Stomach smooth muscle (tissue), 2 donors: Measurements from ENCODE around the gene KIRREL3.

Source experiments
- H3K27ac ChIP-seq: one replicate; pipeline ENCODE4 v1.7.0; 2013; ENCODE audit warnings: mild to moderate bottlenecking, low read length, inconsistent platforms
- H3K27me3 ChIP-seq, 2 donors: one replicate each; pipeline ENCODE4 v1.7.0; 2013; ENCODE audit warnings: low read length in 2 of 2; ENCODE audit not compliant: insufficient read depth in 2 of 2, control insufficient read depth in 1 of 2
- H3K36me3 ChIP-seq, 2 donors: one replicate each; pipeline ENCODE4 v1.7.0; 2013; ENCODE audit warnings: low read length in 2 of 2; ENCODE audit not compliant: control insufficient read depth in 2 of 2, insufficient read depth in 2 of 2
- H3K4me1 ChIP-seq: one replicate; pipeline ENCODE4 v1.7.0; 2013; ENCODE audit warnings: low read length; ENCODE audit not compliant: control insufficient read depth, insufficient read depth
- H3K4me3 ChIP-seq, 2 donors: one replicate each; pipeline ENCODE4 v1.7.0; 2013; ENCODE audit warnings: low read length in 2 of 2
- H3K9ac ChIP-seq, 2 donors: one replicate each; pipeline ENCODE4 v1.7.0; 2013; ENCODE audit warnings: low read length in 2 of 2, mild to moderate bottlenecking in 1 of 2
- H3K9me3 ChIP-seq, 2 donors: one replicate each; pipeline ENCODE4 v1.7.0; 2013; ENCODE audit warnings: low read length in 2 of 2; ENCODE audit not compliant: control insufficient read depth in 2 of 2
- donor health status: healthy.
- donor health status: Pancreatic carcinoma.

The KIRREL3 gene

GRCh38 chr11:126697936-126698335 is 302.6 kb downstream of the KIRREL3 start:
- Histone ChIP-seq H3K4me3 (no peak overlapping the region), H3K36me3 (no peaks in the 10 kb centered on the region), H3K27me3 (peaks cover 0 to 3% of the 10 kb centered on the region in 2 donors), H3K27ac (no peak overlapping the region), H3K9ac (no peak overlapping the region), H3K4me1 (no peaks in the 10 kb centered on the region), H3K9me3 (no peaks in the 10 kb centered on the region)

GRCh38 chr11:126696982-126697381 is 303.6 kb downstream of the KIRREL3 start:
- H3K4me3 ChIP-seq: no peak overlapping the region
- H3K4me1 ChIP-seq: no peaks in the 10 kb centered on the region
- H3K9ac ChIP-seq: no peak overlapping the region
- H3K9me3 ChIP-seq: no peaks in the 10 kb centered on the region
- H3K36me3 ChIP-seq: no peaks in the 10 kb centered on the region
- peaks cover 0 to 3% of the 10 kb centered on the region in 2 donors for H3K27me3 ChIP-seq
- no peak overlapping the region for H3K27ac ChIP-seq

GRCh38 chr11:126695293-126695692 is 305.3 kb downstream of the KIRREL3 start:
- Histone ChIP-seq H3K4me1 (no peaks in the 10 kb centered on the region), H3K9me3 (no peaks in the 10 kb centered on the region), H3K9ac (no peak overlapping the region), H3K27ac (no peak overlapping the region), H3K27me3 (peaks cover 0 to 3% of the 10 kb centered on the region in 2 donors), H3K4me3 (no peak overlapping the region), H3K36me3 (no peaks in the 10 kb centered on the region)

GRCh38 chr11:126694065-126694625 is 306.4 kb downstream of the KIRREL3 start:
- Histone ChIP-seq H3K36me3 (no peaks in the 10 kb centered on the region), H3K9ac (no peak overlapping the region), H3K27ac (no peak overlapping the region), H3K4me1 (no peaks in the 10 kb centered on the region), H3K4me3 (no peak overlapping the region), H3K27me3 (peaks cover 0 to 5% of the 10 kb centered on the region in 2 donors), H3K9me3 (no peaks in the 10 kb centered on the region)

- H3K27ac ChIP-seq: no peak overlapping the region
- H3K27me3 ChIP-seq: peaks cover 0 to 6% of the 10 kb centered on the region in 2 donors
- H3K9me3 ChIP-seq: no peaks in the 10 kb centered on the region
Measured at GRCh38 chr11:126687477-126687876, 313.1 kb downstream of the KIRREL3 start.

GRCh38 chr11:126686938-126687337 is 313.6 kb downstream of the KIRREL3 start:
- Histone ChIP-seq H3K9ac (no peak overlapping the region), H3K27ac (no peak overlapping the region), H3K9me3 (no peaks in the 10 kb centered on the region), H3K27me3 (peaks cover 0 to 6% of the 10 kb centered on the region in 2 donors), H3K36me3 (no peaks in the 10 kb centered on the region), H3K4me1 (no peaks in the 10 kb centered on the region), H3K4me3 (no peak overlapping the region)

More at GRCh38 chr11:126687477-126687876, 313.1 kb downstream of the KIRREL3 start:
- Histone ChIP-seq H3K4me1 (no peaks in the 10 kb centered on the region), H3K36me3 (no peaks in the 10 kb centered on the region), H3K4me3 (no peak overlapping the region), H3K9ac (no peak overlapping the region)

GRCh38 chr11:126683766-126684728 is 316.5 kb downstream of the KIRREL3 start:
- Histone ChIP-seq H3K27me3 (peaks cover 0 to 4% of the 10 kb centered on the region in 2 donors), H3K9me3 (no peaks in the 10 kb centered on the region), H3K27ac (no peak overlapping the region), H3K9ac (no peak overlapping the region), H3K36me3 (no peaks in the 10 kb centered on the region), H3K4me3 (no peak overlapping the region), H3K4me1 (no peaks in the 10 kb centered on the region)

GRCh38 chr11:126682590-126682989 is 318.0 kb downstream of the KIRREL3 start:
- no peaks in the 10 kb centered on the region for H3K4me1 ChIP-seq
- no peak overlapping the region for H3K27ac ChIP-seq
- H3K4me3 ChIP-seq: no peak overlapping the region
- H3K27me3 ChIP-seq: peaks cover 0 to 4% of the 10 kb centered on the region in 2 donors
- H3K9me3 ChIP-seq: no peaks in the 10 kb centered on the region
- no peaks in the 10 kb centered on the region for H3K36me3 ChIP-seq
- H3K9ac ChIP-seq: no peak overlapping the region

- H3K27me3 ChIP-seq: peaks cover 0 to 5% of the 10 kb centered on the region in 2 donors
- no peak overlapping the region for H3K27ac ChIP-seq
- H3K9ac ChIP-seq: no peak overlapping the region
- H3K9me3 ChIP-seq: no peaks in the 10 kb centered on the region
- H3K36me3 ChIP-seq: no peaks in the 10 kb centered on the region
- no peak overlapping the region for H3K4me3 ChIP-seq
- H3K4me1 ChIP-seq: no peaks in the 10 kb centered on the region
Measured at GRCh38 chr11:126680700-126681099, 319.9 kb downstream of the KIRREL3 start.

- H3K9ac ChIP-seq: no peak overlapping the region
- H3K9me3 ChIP-seq: no peaks in the 10 kb centered on the region
- no peak overlapping the region for H3K27ac ChIP-seq
- H3K27me3 ChIP-seq: peaks cover 0 to 5% of the 10 kb centered on the region in 2 donors
- H3K36me3 ChIP-seq: no peaks in the 10 kb centered on the region
- H3K4me3 ChIP-seq: no peak overlapping the region
- no peaks in the 10 kb centered on the region for H3K4me1 ChIP-seq
Measured at GRCh38 chr11:126680131-126680530, 320.4 kb downstream of the KIRREL3 start.

GRCh38 chr11:126679033-126679432 is 321.5 kb downstream of the KIRREL3 start:
- no peaks in the 10 kb centered on the region for H3K4me1 ChIP-seq
- no peak overlapping the region for H3K4me3 ChIP-seq
- no peak overlapping the region for H3K27ac ChIP-seq
- no peak overlapping the region for H3K9ac ChIP-seq
- H3K36me3 ChIP-seq: no peaks in the 10 kb centered on the region
- no peaks in the 10 kb centered on the region for H3K9me3 ChIP-seq
- H3K27me3 ChIP-seq: peaks cover 0 to 5% of the 10 kb centered on the region in 2 donors
